HG03378 (cell line): ENCODE data around the gene YRDC.
"Not testable (repeated sequence)": the region's sequence is repeated elsewhere in the genome, so short reads cannot be mapped to it uniquely, and the experiment has no call there.

Source experiments
- ATAC-seq: cut with Tn5 transposase; IDR thresholded peaks from one replicate; pipeline ENCODE4 v1.9.1; 2021; ENCODE audit warnings: mild to moderate bottlenecking, moderate library complexity; ENCODE audit not compliant: unreplicated experiment

The YRDC gene

GRCh38 chr1:37776946-37777516 is 31.0 kb downstream of the YRDC start:
- no peak for ATAC-seq

- ATAC-seq: not testable (repeated sequence)
These were observed 36.6 kb downstream of the YRDC start for GRCh38 chr1:37771440-37771839.

DNA sequence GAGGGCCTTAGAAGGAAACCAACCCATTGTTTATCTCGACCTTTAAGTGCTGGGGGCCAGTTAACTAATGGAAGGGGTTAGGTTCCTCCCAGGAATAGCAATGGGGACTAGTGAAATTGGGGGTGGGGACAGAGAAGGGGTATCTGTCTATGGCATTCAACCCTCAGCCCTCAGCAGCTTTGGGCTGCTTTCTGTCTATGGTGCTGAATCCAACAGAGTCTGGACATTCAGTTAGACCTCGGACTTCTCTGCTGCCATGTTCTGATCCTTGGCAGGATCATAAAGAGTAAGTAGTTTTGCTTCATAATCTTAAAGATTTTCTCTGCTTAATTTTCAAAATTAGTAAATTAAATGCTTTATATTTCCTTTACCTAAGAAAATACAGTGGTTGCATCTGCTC is 40.5 kb downstream of the YRDC start:
- ATAC-seq: no peak

DNA sequence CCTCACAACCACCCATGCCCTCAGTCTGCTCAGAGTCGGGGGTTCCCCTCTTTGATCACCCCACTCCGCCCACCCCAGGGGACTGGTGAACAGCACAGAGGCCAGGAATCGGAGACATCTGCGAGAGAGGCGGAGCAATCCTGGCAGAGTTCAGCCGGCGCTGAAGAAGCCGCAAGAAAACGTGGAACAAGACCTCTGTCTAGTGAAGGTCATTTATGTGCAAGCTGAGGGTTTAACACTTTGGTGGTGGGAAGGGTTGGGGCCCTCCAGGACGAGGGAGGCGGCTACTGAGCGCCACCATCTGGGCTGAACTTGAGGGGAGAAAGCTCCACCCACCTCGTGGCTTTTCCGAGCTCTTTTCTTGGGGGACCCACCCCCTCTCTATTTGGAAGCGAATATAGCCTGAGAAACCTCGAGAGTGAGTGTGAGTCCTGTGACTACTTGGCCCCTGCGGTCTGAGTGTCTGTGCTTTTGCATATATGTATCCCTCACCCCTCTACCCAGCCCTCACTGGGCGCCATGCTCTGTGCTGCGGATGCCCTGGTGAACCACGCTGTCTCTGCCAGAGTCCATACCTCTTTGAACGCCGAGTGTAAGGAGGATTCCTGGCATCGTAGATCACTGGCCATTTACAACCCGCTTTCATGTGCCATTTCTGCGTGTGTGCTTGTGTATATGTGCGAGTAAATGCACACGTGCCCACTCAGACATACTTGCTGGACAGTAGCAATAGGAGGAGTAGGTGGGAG is 41.9 kb downstream of the YRDC start:
- no peak for ATAC-seq

DNA sequence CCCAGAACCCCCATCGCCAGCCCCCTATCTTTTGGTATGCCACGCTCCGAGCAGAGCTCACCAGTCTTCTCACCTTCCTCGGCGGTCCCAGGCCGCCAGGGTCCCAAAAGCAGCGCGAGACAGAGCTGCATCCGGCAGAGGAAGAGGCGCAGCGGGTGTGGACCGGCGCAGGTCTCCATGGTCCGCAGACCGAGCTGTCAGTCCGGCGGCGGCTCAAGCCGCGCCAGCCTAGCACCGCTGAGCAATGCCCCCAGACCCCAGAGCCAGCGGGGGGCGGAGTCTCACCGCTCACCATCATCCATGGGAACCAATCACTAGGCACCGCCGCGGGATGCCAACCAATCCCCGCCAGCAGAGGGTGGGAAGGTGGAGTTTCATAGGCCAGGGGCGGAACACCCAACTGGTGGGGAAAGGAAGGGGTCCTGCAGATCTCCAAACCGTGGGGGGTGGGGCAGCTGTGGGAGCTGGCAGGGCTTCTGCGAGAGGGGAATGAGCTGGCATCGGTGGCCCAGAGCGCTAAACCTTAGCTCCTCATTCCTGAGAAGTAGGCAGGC is 43.0 kb downstream of the YRDC start, which contains the start of gene EPHA10:
EPHA10 (minus strand) TSS at position 233 of the 554 bp plus-strand sequence; CDS start at position 179, 54 bp downstream.
- ATAC-seq: no peak

DNA sequence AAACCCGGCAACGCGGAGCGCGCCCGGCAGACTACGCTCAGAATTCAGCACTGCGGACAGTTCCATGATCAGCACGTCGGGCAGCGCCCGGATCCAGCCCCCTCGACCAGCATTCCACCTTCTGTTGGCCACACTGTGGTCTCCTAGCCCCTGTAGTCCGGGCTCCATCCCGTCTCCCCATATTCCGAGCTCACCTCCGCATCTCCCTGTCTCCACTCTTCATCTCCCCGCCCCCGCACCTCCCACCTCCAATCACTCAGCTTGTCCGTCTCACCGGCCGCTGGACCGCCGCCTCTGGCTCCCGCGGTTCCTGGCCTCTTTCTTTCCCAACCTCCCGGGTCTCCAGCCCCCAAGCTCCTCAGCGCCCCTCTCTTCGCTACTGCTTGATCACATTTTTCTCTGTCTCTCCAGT is 43.6 kb downstream of the YRDC start:
- ATAC-seq: no peak

GRCh38 chr1:37763791-37764413 is 44.1 kb downstream of the YRDC start:
- no peak for ATAC-seq

GRCh38 chr1:37762516-37762915 is 45.5 kb downstream of the YRDC start:
- ATAC-seq: no peak

GRCh38 chr1:37761416-37762095 is 46.5 kb downstream of the YRDC start:
- no peak for ATAC-seq

DNA sequence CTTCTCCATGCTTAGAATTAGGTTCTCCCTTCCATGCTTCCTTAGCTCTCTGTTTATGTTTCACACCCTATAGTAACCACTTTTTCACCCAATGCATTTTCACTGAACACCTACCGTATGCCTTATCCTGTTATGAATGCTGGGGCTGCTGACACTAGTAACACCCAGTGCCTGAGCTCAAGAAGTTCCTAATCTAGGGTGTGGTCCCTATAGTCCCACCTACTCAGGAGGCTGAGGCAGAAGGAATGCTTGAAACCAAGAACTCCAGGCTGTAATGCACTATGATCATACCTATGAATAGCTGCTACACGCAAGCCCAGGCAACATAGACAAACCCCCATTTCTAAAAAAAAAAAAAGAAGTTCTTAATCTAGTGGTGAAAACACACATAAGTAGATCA is 48.6 kb downstream of the YRDC start:
- no peak for ATAC-seq

DNA sequence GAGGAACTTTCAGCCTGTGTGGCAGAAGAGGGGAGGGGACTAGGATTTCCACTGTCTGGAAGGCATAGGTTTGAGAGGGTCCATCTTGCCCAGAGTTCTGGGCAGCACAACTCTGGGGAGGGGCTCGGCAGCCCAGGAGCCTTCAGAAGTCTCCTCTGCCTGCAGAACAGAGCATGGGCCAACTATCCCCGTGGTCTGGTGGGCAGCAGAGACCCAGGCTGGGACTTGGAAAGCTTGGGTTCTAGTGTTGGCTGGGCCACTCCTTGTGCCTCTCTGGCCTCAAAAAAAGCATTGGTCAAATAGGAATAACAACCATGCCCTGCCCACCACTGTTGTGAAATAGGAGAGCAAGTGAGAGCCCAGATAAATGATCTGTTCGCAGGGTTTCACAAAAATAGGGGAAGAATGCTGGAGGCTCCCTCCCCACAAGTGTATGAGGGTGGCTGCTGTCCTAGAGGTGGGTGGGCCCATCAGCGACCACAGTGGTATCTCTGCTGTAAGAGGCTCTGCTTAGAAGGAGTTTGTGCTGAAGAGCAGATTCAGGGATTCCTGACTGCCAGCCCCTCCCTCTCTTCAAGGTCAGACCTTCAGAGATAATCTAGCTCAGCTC is 52.0 kb downstream of the YRDC start:
- ATAC-seq: no peak

- ATAC-seq: no peak
These were observed 52.7 kb downstream of the YRDC start for GRCh38 chr1:37755290-37755689.

DNA sequence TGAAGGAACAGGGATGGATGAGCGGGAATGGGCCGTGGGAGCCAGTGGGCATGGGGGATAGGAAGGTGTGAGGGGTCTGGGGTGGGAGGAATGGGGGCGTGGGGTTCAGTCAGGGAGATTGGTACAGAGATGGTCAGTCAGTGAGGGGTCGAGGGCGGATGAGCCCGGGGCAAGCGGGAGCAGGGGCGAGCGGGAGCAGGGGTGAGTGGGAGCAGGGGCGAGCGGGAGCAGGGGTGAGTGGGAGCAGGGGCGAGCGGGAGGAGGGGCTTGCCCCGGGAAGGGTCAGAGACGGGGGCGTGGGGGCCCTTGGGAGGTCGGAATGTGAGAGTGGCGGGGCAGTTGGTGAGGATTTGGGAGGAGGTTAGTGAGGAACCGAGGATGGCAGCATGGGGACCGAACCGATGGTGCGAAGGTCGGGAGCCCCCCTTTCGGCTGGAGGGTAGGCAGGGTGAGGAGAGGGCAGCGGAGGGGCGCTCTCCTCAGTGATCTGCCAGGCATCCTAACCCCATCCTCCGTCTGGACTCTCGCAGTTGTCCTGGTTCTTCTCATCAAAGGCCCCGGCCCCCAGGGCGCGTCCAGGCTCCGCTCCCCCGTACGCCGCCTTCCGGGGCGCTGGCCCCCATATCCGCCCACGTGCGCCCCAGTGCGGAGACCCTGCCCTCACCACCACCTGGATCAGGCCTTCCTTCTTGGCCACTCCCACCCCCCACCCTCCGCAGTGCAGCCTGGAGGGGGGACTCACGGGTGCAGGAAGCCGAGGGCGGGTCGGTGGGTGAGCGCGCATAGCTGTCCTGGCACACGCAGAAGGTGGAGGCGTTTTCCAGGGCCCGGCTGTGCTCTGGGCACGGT is 54.3 kb downstream of the YRDC start:
- ATAC-seq: no peak
